ENCODE measurements around the gene PLA2G12B.

The PLA2G12B gene

GRCh38 chr10:72928798-72929197 lies 25.8 kb downstream of the PLA2G12B start:
- TF ChIP-seq TAF1 (IDR thresholded peaks at IDR 0.05; ENCODE audit: borderline replicate concordance, insufficient read depth, low read length) (no peak), REST (IDR thresholded peaks at IDR 0.05; ENCODE audit: insufficient read depth in 1 of 2, low read depth in 2 of 2, low read length in 2 of 2) (no peak), FOXP2 (optimal IDR thresholded peaks at IDR 0.05; ENCODE audit: borderline replicate concordance, extremely low read depth, extremely low read length, insufficient read depth) (no peak), POLR2AphosphoS5 (IDR thresholded peaks at IDR 0.05; ENCODE audit: low read depth, low read length) (no peak), SIN3A (IDR thresholded peaks at IDR 0.05; ENCODE audit: borderline replicate concordance, insufficient read depth, low read length) (no peak)

- TF ChIP-seq SIN3A (IDR thresholded peaks at IDR 0.05; ENCODE audit: borderline replicate concordance, insufficient read depth, low read length) (no peak), POLR2AphosphoS5 (IDR thresholded peaks at IDR 0.05; ENCODE audit: low read depth, low read length) (no peak), FOXP2 (optimal IDR thresholded peaks at IDR 0.05; ENCODE audit: borderline replicate concordance, extremely low read depth, extremely low read length, insufficient read depth) (no peak), REST (IDR thresholded peaks at IDR 0.05; ENCODE audit: insufficient read depth in 1 of 2, low read depth in 2 of 2, low read length in 2 of 2) (no peak), TAF1 (IDR thresholded peaks at IDR 0.05; ENCODE audit: borderline replicate concordance, insufficient read depth, low read length) (no peak)
Observed at GRCh38 chr10:72927485-72927884, 27.1 kb downstream of the PLA2G12B start.

GRCh38 chr10:72925951-72926465 lies 28.6 kb downstream of the PLA2G12B start:
- no peak for TF ChIP-seq REST (IDR thresholded peaks at IDR 0.05; ENCODE audit: insufficient read depth in 1 of 2, low read depth in 2 of 2, low read length in 2 of 2)
- no peak for TF ChIP-seq SIN3A (IDR thresholded peaks at IDR 0.05; ENCODE audit: borderline replicate concordance, insufficient read depth, low read length)
- TF ChIP-seq FOXP2 (optimal IDR thresholded peaks at IDR 0.05; ENCODE audit: borderline replicate concordance, extremely low read depth, extremely low read length, insufficient read depth) = no peak
- no peak for TF ChIP-seq POLR2AphosphoS5 (IDR thresholded peaks at IDR 0.05; ENCODE audit: low read depth, low read length)
- no peak for TF ChIP-seq TAF1 (IDR thresholded peaks at IDR 0.05; ENCODE audit: borderline replicate concordance, insufficient read depth, low read length)

GRCh38 chr10:72924351-72924750 lies 30.3 kb downstream of the PLA2G12B start:
- TF ChIP-seq SIN3A (IDR thresholded peaks at IDR 0.05; ENCODE audit: borderline replicate concordance, insufficient read depth, low read length) (no peak), POLR2AphosphoS5 (IDR thresholded peaks at IDR 0.05; ENCODE audit: low read depth, low read length) (no peak)

GRCh38 chr10:72918352-72918751 lies 36.3 kb downstream of the PLA2G12B start:
- no peak for TF ChIP-seq REST (IDR thresholded peaks at IDR 0.05; ENCODE audit: insufficient read depth in 1 of 2, low read depth in 2 of 2, low read length in 2 of 2)
- TF ChIP-seq FOXP2 (optimal IDR thresholded peaks at IDR 0.05; ENCODE audit: borderline replicate concordance, extremely low read depth, extremely low read length, insufficient read depth) = no peak
- TF ChIP-seq TAF1 (IDR thresholded peaks at IDR 0.05; ENCODE audit: borderline replicate concordance, insufficient read depth, low read length) = no peak
- no peak for TF ChIP-seq SIN3A (IDR thresholded peaks at IDR 0.05; ENCODE audit: borderline replicate concordance, insufficient read depth, low read length)
- no peak for TF ChIP-seq POLR2AphosphoS5 (IDR thresholded peaks at IDR 0.05; ENCODE audit: low read depth, low read length)
